H9 (cell line): ENCODE data around the gene CAMK2N2. TPM values are rescaled to one million over a fixed set of nuclear protein-coding genes. Genes with fewer than 3 reads are reported as not detected.

Experiments used
- DNase-seq: peaks from one replicate; pipeline ENCODE4 v3.0.0-alpha.2; 2017
- H2AFZ ChIP-seq: one replicate; pipeline ENCODE4 v1.6.1; 2013; ENCODE audit warnings: mild to moderate bottlenecking, low read length, control low read depth, moderate library complexity
- H2AK5ac ChIP-seq: 2 replicates; pipeline ENCODE4 v1.6.1; 2013; ENCODE audit warnings: low read length, control low read depth, mixed read lengths; ENCODE audit not compliant: insufficient read length
- H2BK120ac ChIP-seq: one replicate; pipeline ENCODE4 v1.6.1; 2013; ENCODE audit warnings: low read depth, mild to moderate bottlenecking, low read length, control low read depth, inconsistent platforms; ENCODE audit not compliant: poor library complexity, severe bottlenecking
- H2BK12ac ChIP-seq: 2 replicates; pipeline ENCODE4 v1.6.1; 2013; ENCODE audit warnings: low read length, control low read depth, mixed read lengths, low read depth; ENCODE audit not compliant: insufficient read length
- H2BK15ac ChIP-seq: 2 replicates; pipeline ENCODE4 v1.6.1; 2013; ENCODE audit warnings: low read depth, low read length, control low read depth
- H2BK20ac ChIP-seq: one replicate; pipeline ENCODE4 v1.6.1; 2013; ENCODE audit warnings: low read depth, mild to moderate bottlenecking, low read length, control low read depth, inconsistent platforms; ENCODE audit not compliant: poor library complexity, severe bottlenecking
- H2BK5ac ChIP-seq: 2 replicates; pipeline ENCODE4 v1.6.1; 2013; ENCODE audit warnings: low read length, control low read depth, mixed read lengths; ENCODE audit not compliant: insufficient read length
- H3K14ac ChIP-seq: 2 replicates; pipeline ENCODE4 v1.6.1; 2013; ENCODE audit warnings: low read length, control low read depth; ENCODE audit not compliant: insufficient read depth
- H3K18ac ChIP-seq: 2 replicates; pipeline ENCODE4 v1.6.1; 2013; ENCODE audit warnings: low read depth, mild to moderate bottlenecking, mixed read lengths, low read length, control low read depth; ENCODE audit not compliant: insufficient read length
- H3K23ac ChIP-seq: 2 replicates; pipeline ENCODE4 v1.6.1; 2013; ENCODE audit warnings: low read length, control low read depth, mixed read lengths, low read depth; ENCODE audit not compliant: insufficient read length
- H3K23me2 ChIP-seq: 2 replicates; pipeline ENCODE4 v1.6.1; 2013; ENCODE audit warnings: low read depth, mild to moderate bottlenecking, mixed read lengths, low read length, control low read depth; ENCODE audit not compliant: insufficient read length, poor library complexity, severe bottlenecking
- H3K27ac ChIP-seq: 2 replicates; pipeline ENCODE4 v1.5.1; 2013; ENCODE audit warnings: low read length, control low read depth, mixed read lengths, low read depth; ENCODE audit not compliant: insufficient read length
- H3K27me3 ChIP-seq: 2 replicates; pipeline ENCODE4 v1.6.1; 2013; ENCODE audit warnings: low read length, control low read depth, inconsistent platforms; ENCODE audit not compliant: insufficient read depth
- H3K4ac ChIP-seq: 2 replicates; pipeline ENCODE4 v1.6.1; 2013; ENCODE audit warnings: low read depth, mild to moderate bottlenecking, control low read depth, inconsistent platforms, low read length, moderate library complexity
- H3K4me1 ChIP-seq: 2 replicates; pipeline ENCODE4 v1.6.1; 2013; ENCODE audit warnings: low read length, control low read depth, inconsistent platforms; ENCODE audit not compliant: insufficient read depth
- H3K4me2 ChIP-seq: 2 replicates; pipeline ENCODE4 v1.6.1; 2013; ENCODE audit warnings: low read length, control low read depth, mixed read lengths; ENCODE audit not compliant: insufficient read length, insufficient read depth
- H3K56ac ChIP-seq: 2 replicates; pipeline ENCODE4 v1.6.1; 2013; ENCODE audit warnings: low read depth, mild to moderate bottlenecking, mixed read lengths, low read length, control low read depth; ENCODE audit not compliant: insufficient read length
- H3K79me1 ChIP-seq: 2 replicates; pipeline ENCODE4 v1.6.1; 2013; ENCODE audit warnings: low read depth, mild to moderate bottlenecking, moderate library complexity, low read length, control low read depth, inconsistent platforms; ENCODE audit not compliant: insufficient read depth, poor library complexity, severe bottlenecking
- H3K79me2 ChIP-seq: 2 replicates; pipeline ENCODE4 v1.6.1; 2013; ENCODE audit warnings: low read length, control low read depth, inconsistent platforms; ENCODE audit not compliant: insufficient read depth
- H3K9ac ChIP-seq: 2 replicates; pipeline ENCODE4 v1.6.1; 2013; ENCODE audit warnings: low read length, control low read depth, mixed read lengths; ENCODE audit not compliant: insufficient read length; ENCODE audit errors: extremely low read depth
- H3K9me3 ChIP-seq: one replicate; pipeline ENCODE4 v1.6.1; 2013; ENCODE audit warnings: low read depth, low read length, inconsistent platforms; ENCODE audit not compliant: control insufficient read depth
- H3T11ph ChIP-seq: one replicate; pipeline ENCODE4 v1.6.1; 2013; ENCODE audit warnings: mild to moderate bottlenecking, low read length, control low read depth, inconsistent platforms
- H4K20me1 ChIP-seq: one replicate; pipeline ENCODE4 v1.6.1; 2013; ENCODE audit not compliant: control insufficient read depth, insufficient read length, insufficient read depth
- H4K5ac ChIP-seq: 2 replicates; pipeline ENCODE4 v1.6.1; 2013; ENCODE audit warnings: low read depth, mild to moderate bottlenecking, mixed read lengths, low read length, control low read depth; ENCODE audit not compliant: insufficient read length
- H4K8ac ChIP-seq: replicated peaks from 2 replicates; pipeline ENCODE4 v1.6.1; 2013; ENCODE audit warnings: low read length, control low read depth, mixed read lengths, low read depth; ENCODE audit not compliant: insufficient read length
- H4K91ac ChIP-seq: 2 replicates; pipeline ENCODE4 v1.6.1; 2013; ENCODE audit warnings: low read depth, mild to moderate bottlenecking, moderate library complexity, mixed read lengths, low read length, control low read depth; ENCODE audit not compliant: insufficient read length
- H3K27ac Mint-ChIP-seq, 3 experiments: 2 replicates in 2 of 3; 3 replicates in 1 of 3; pipeline ENCODE4 v1.8.0; 2020 to 2021; ENCODE audit warnings: mixed read lengths in 3 of 3, mild to moderate bottlenecking in 1 of 3, moderate library complexity in 1 of 3
- H3K27me3 Mint-ChIP-seq: 2 replicates; pipeline ENCODE4 v1.8.0; 2021; ENCODE audit warnings: low read depth, mild to moderate bottlenecking, moderate library complexity, mixed read lengths
- H3K36me3 Mint-ChIP-seq, 3 experiments: 2 replicates in 2 of 3; 3 replicates in 1 of 3; pipeline ENCODE4 v1.8.0; 2020 to 2021; ENCODE audit warnings: low read depth in 3 of 3, mixed read lengths in 3 of 3; ENCODE audit not compliant: insufficient read depth in 1 of 3
- H3K4me1 Mint-ChIP-seq, 2 experiments: 2 replicates each; pipeline ENCODE4 v1.8.0; 2020; ENCODE audit warnings: mixed read lengths in 2 of 2
- H3K4me3 Mint-ChIP-seq, 2 experiments: 2 replicates in 1 of 2; 3 replicates in 1 of 2; pipeline ENCODE4 v1.8.0; 2020 to 2021; ENCODE audit warnings: mild to moderate bottlenecking in 2 of 2, mixed read lengths in 2 of 2, moderate library complexity in 1 of 2
- H3K9me3 Mint-ChIP-seq, 2 experiments: 2 replicates in 1 of 2; 3 replicates in 1 of 2; pipeline ENCODE4 v1.8.0; 2020; ENCODE audit warnings: mild to moderate bottlenecking in 2 of 2, mixed read lengths in 2 of 2, moderate library complexity in 1 of 2
- CTCF ChIP-seq: fragments of 200-600 bp; sonication (generic); conservative IDR thresholded peaks from 3 replicates; pipeline ENCODE4 v1.8.0; 2021; ENCODE audit warnings: antibody characterized with exemption, mild to moderate bottlenecking
- WGBS: extraction: QIAGEN DNeasy Blood & Tissue Kit; methylation state at CpG from one replicate; pipeline ENCODE4 v1.1.7; 2013; ENCODE audit warnings: missing lambda C conversion rate, low lambda C conversion rate, mixed read lengths; ENCODE audit not compliant: insufficient read length; ENCODE audit errors: extremely low coverage; 5-methylcytosine and 5-hydroxymethylcytosine counted together
- total RNA-seq: library from RNA; stranded (reverse); gene quantifications from 2 replicates; pipeline ENCODE4 v1.2.1, GENCODE V29; 2021

CAMK2N2 gene
- total RNA-seq, 1 experiment from 2014 or later: 12.6 TPM

DNA sequence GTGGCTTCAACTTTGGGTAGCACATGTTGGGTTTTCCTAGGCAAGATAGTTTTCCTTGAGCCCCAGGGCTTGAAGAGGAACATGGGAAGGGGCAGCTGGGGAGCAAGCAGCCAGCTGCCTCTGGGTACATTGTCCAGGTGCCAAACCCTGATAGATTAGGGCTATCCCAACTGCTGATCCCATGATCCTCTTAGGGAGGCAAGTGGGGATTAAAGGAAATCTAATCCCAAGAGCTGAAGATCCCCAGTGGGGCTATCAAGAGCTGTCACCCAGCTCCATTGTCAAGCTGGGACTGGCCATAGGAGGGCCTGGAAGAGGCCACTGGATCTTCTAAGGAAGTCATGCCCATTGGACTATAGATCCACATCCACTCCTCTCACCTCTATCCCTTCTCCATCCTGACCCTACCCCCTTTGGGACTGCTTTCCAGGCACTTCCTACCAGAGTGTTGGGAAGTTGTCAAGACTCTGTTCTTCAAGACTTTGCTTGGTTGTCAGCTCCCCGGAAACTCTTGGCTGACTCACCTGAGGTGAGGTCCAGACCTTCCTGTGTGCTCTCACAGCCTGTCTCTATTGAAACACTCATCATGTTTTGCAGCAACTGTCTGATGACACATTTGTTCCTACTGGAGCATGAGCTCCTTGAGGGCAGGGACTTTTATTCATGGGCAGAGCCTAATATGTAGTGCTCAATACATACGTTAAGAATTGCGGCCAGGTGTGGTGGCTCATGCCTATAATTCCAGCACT is 5.9 kb downstream of the CAMK2N2 start:
- H3K23ac ChIP-seq: no peak overlapping the region
- no peak overlapping the region for H3K4me2 ChIP-seq
- H3K14ac ChIP-seq: no peak overlapping the region
- H4K20me1 ChIP-seq: no peaks in the 10 kb centered on the region
- Mint-ChIP-seq H3K27me3 (peaks cover 30% of the 10 kb centered on the region), H3K36me3 (peaks cover 0 to 8% (median 0%) of the 10 kb centered on the region in 3 experiments; a peak in 2 of 7 replicates), H3K4me1 (peaks cover 8 to 9% of the 10 kb centered on the region in 2 experiments), H3K9me3 (no peaks in the 10 kb centered on the region), H3K4me3 (no peak overlapping the region), H3K27ac (no peak overlapping the region)
- H3K56ac ChIP-seq: no peak overlapping the region
- H2BK12ac ChIP-seq: no peak overlapping the region
- H2AK5ac ChIP-seq: no peak overlapping the region
- no peak overlapping the region for H3K18ac ChIP-seq
- H3K79me2 ChIP-seq: no peaks in the 10 kb centered on the region
- no peak overlapping the region for H4K8ac ChIP-seq
- H3T11ph ChIP-seq: no peak overlapping the region
- no peak for DNase-seq
- peaks cover 9% of the 10 kb centered on the region; the same call in 1 of the 2 replicates for H3K27me3 ChIP-seq
- H2BK15ac ChIP-seq: no peak overlapping the region
- no CpG with 5 or more reads among the region's 3 CpGs for WGBS
- no peak for TF ChIP-seq CTCF
- H2BK120ac ChIP-seq: no peak overlapping the region
- no peak overlapping the region for H2BK20ac ChIP-seq
- H3K79me1 ChIP-seq: no peaks in the 10 kb centered on the region
- no peak overlapping the region for H3K4ac ChIP-seq
- no peak overlapping the region for H4K5ac ChIP-seq
- peaks cover 5% of the 10 kb centered on the region for H3K23me2 ChIP-seq
- H4K91ac ChIP-seq: no peak overlapping the region
- no peak overlapping the region for H3K9ac ChIP-seq
- no peaks in the 10 kb centered on the region for H3K4me1 ChIP-seq
- no peak overlapping the region for H2BK5ac ChIP-seq
- no peak overlapping the region for H2AFZ ChIP-seq
- no peaks in the 10 kb centered on the region for H3K9me3 ChIP-seq
- no peak overlapping the region for H3K27ac ChIP-seq
